WTC11 (cell line): ENCODE measurements around the gene SUPT5H. TPM values are rescaled to one million over a fixed set of nuclear protein-coding genes. Genes with fewer than 3 reads are reported as not detected.

Experiments
- ATAC-seq: fragments of 200-7000 bp; cut with Tn5 transposase; 2 replicates; pipeline ENCODE4 v1.10.0; 2021; ENCODE audit warnings: mild to moderate bottlenecking, moderate library complexity
- CTCF ChIA-PET: fragments of 300-600 bp; sonication (Branson Sonifier 250); formaldehyde crosslinking; loops from one replicate; lab custom pipeline; 2021; ENCODE audit warnings: antibody characterized with exemption; lab: Charles Lee
- POLR2A ChIA-PET: fragments of 350-600 bp; sonication (Branson Sonifier 250); formaldehyde crosslinking; loops from one replicate; lab custom pipeline; 2021; ENCODE audit warnings: antibody characterized with exemption; lab: Charles Lee
- DNase-seq: peaks from one replicate; pipeline ENCODE4 v3.0.0; 2021; ENCODE audit warnings: low spot score
- H3K27ac Mint-ChIP-seq: 2 replicates; pipeline ENCODE4 v1.8.0; 2021; ENCODE audit warnings: mixed read lengths
- H3K27me3 Mint-ChIP-seq: 2 replicates; pipeline ENCODE4 v1.8.0; 2021; ENCODE audit warnings: low read depth, mild to moderate bottlenecking, moderate library complexity, mixed read lengths
- H3K36me3 Mint-ChIP-seq: 2 replicates; pipeline ENCODE4 v1.8.0; 2021; ENCODE audit warnings: mixed read lengths
- H3K4me1 Mint-ChIP-seq: 2 replicates; pipeline ENCODE4 v1.8.0; 2022; ENCODE audit warnings: mixed read lengths
- H3K4me3 Mint-ChIP-seq: 2 replicates; pipeline ENCODE4 v1.8.0; 2021; ENCODE audit warnings: mild to moderate bottlenecking, moderate library complexity, mixed read lengths
- H3K9me3 Mint-ChIP-seq: 2 replicates; pipeline ENCODE4 v1.8.0; 2021; ENCODE audit warnings: mixed read lengths
- AFF4 ChIP-seq: sonication (generic); formaldehyde crosslinking; IDR thresholded peaks from 2 replicates; pipeline ENCODE4 v1.8.1; 2023; ENCODE audit warnings: mild to moderate bottlenecking, missing genetic modification reagents, borderline replicate concordance
- ATF6 ChIP-seq: sonication (generic); formaldehyde crosslinking; IDR thresholded peaks from 2 replicates; pipeline ENCODE4 v1.8.1; 2023; ENCODE audit warnings: mild to moderate bottlenecking, missing genetic modification reagents
- CBFB ChIP-seq: sonication (generic); formaldehyde crosslinking; IDR thresholded peaks from 2 replicates; pipeline ENCODE4 v1.8.1; 2022; ENCODE audit warnings: mild to moderate bottlenecking, low read depth, missing genetic modification reagents
- ESRRA ChIP-seq: sonication (generic); formaldehyde crosslinking; IDR thresholded peaks from 2 replicates; pipeline ENCODE4 v1.8.1; 2022; ENCODE audit warnings: mild to moderate bottlenecking, missing genetic modification reagents, borderline replicate concordance
- ETV6 ChIP-seq: sonication (generic); formaldehyde crosslinking; IDR thresholded peaks from 2 replicates; pipeline ENCODE4 v1.8.1; 2022; ENCODE audit warnings: mild to moderate bottlenecking, missing genetic modification reagents
- FOXK1 ChIP-seq: sonication (generic); formaldehyde crosslinking; IDR thresholded peaks from 2 replicates; pipeline ENCODE4 v1.8.0; 2022; ENCODE audit warnings: mild to moderate bottlenecking, moderate library complexity, missing genetic modification reagents
- FOXP1 ChIP-seq: sonication (generic); formaldehyde crosslinking; IDR thresholded peaks from 2 replicates; pipeline ENCODE4 v1.8.0; 2022; ENCODE audit warnings: missing genetic modification reagents, mild to moderate bottlenecking, moderate library complexity, borderline replicate concordance
- IRF2 ChIP-seq: sonication (generic); formaldehyde crosslinking; IDR thresholded peaks from 2 replicates; pipeline ENCODE4 v1.8.0; 2022; ENCODE audit warnings: low read depth, missing genetic modification reagents, borderline replicate concordance
- JUN ChIP-seq: sonication (generic); formaldehyde crosslinking; IDR thresholded peaks from 2 replicates; pipeline ENCODE4 v1.8.0; 2023; ENCODE audit warnings: mild to moderate bottlenecking, missing genetic modification reagents
- MAX ChIP-seq: sonication (generic); formaldehyde crosslinking; IDR thresholded peaks from 2 replicates; pipeline ENCODE4 v1.8.0; 2022; ENCODE audit warnings: mild to moderate bottlenecking, missing genetic modification reagents
- MYBL2 ChIP-seq: sonication (generic); formaldehyde crosslinking; IDR thresholded peaks from 2 replicates; pipeline ENCODE4 v1.8.1; 2023; ENCODE audit warnings: mild to moderate bottlenecking, moderate library complexity, missing genetic modification reagents
- TCF7 ChIP-seq: sonication (generic); formaldehyde crosslinking; IDR thresholded peaks from 2 replicates; pipeline ENCODE4 v1.8.0; 2022; ENCODE audit warnings: mild to moderate bottlenecking, low read depth, missing genetic modification reagents, moderate library complexity
- TP53 ChIP-seq: sonication (generic); formaldehyde crosslinking; IDR thresholded peaks from 2 replicates; pipeline ENCODE4 v1.8.1; 2023; ENCODE audit warnings: mild to moderate bottlenecking, missing genetic modification reagents
- USF2 ChIP-seq: sonication (generic); formaldehyde crosslinking; IDR thresholded peaks from 2 replicates; pipeline ENCODE4 v1.8.1; 2023; ENCODE audit warnings: mild to moderate bottlenecking, missing genetic modification reagents, moderate library complexity
- ZNF263 ChIP-seq: sonication (generic); formaldehyde crosslinking; IDR thresholded peaks from 2 replicates; pipeline ENCODE4 v1.8.1; 2022; ENCODE audit warnings: low read depth, mild to moderate bottlenecking, moderate library complexity, missing genetic modification reagents
- ZNF317 ChIP-seq: sonication (generic); formaldehyde crosslinking; IDR thresholded peaks from 2 replicates; pipeline ENCODE4 v1.8.1; 2023; ENCODE audit warnings: low read depth, mild to moderate bottlenecking, moderate library complexity, missing genetic modification reagents, borderline replicate concordance
- ZNF512 ChIP-seq: sonication (generic); formaldehyde crosslinking; IDR thresholded peaks from 2 replicates; pipeline ENCODE4 v1.8.1; 2022; ENCODE audit warnings: missing genetic modification reagents, borderline replicate concordance
- total RNA-seq: library from RNA; stranded (reverse); gene quantifications from 3 replicates; pipeline ENCODE4 v1.2.3, GENCODE V29; 2021

Gene SUPT5H
- total RNA-seq, 1 experiment from 2014 or later, result 135 TPM

- no peak for TF ChIP-seq AFF4 (CRISPR knock-in tag)
- TF ChIP-seq JUN (CRISPR knock-in tag), result no peak
- TF ChIP-seq IRF2 (CRISPR knock-in tag), result no peak
- TF ChIP-seq ZNF512 (CRISPR knock-in tag), result no peak
- no peak for TF ChIP-seq CBFB (CRISPR knock-in tag)
- TF ChIP-seq ETV6 (CRISPR knock-in tag), result no peak
- TF ChIP-seq FOXK1, result no peak
- no peak for TF ChIP-seq USF2 (CRISPR knock-in tag)
- TF ChIP-seq ESRRA (CRISPR knock-in tag), result no peak
Measured at GRCh38 chr19:39416152-39417120, 28.9 kb upstream of the SUPT5H start (continued).

GRCh38 chr19:39417463-39418181 lies 27.8 kb upstream of the SUPT5H start:
- ChIA-PET CTCF (interaction anchor here (0.7 kb wide), 1 partner anchor 57 kb away, joined by 3 read pairs; no protein-coding TSS in a partner anchor), POLR2A (no interaction called here)
- DNase-seq, result no peak
- no peak for ATAC-seq
- no peaks in the 10 kb centered on the region for H3K27me3 Mint-ChIP-seq
- peak overlapping the region; percentile 91; the same call in 1 of the 2 replicates for H3K27ac Mint-ChIP-seq
- peaks cover 18% of the 10 kb centered on the region for H3K4me1 Mint-ChIP-seq
- no peak overlapping the region for H3K4me3 Mint-ChIP-seq
- H3K9me3 Mint-ChIP-seq, result no peaks in the 10 kb centered on the region
- no peak for TF ChIP-seq TP53 (CRISPR knock-in tag)
- TF ChIP-seq ZNF263 (CRISPR knock-in tag), result no peak
- TF ChIP-seq ZNF317 (CRISPR knock-in tag), result no peak
- TF ChIP-seq MAX (CRISPR knock-in tag), result no peak
- peaks cover 23% of the 10 kb centered on the region for H3K36me3 Mint-ChIP-seq

- Mint-ChIP-seq H3K27ac (peak overlapping the region; percentile 53; the same call in 1 of the 2 replicates), H3K27me3 (no peaks in the 10 kb centered on the region), H3K4me1 (peaks cover 15% of the 10 kb centered on the region), H3K4me3 (no peak overlapping the region), H3K36me3 (peaks cover 33% of the 10 kb centered on the region), H3K9me3 (no peaks in the 10 kb centered on the region)
- DNase-seq, result no peak
- ChIA-PET POLR2A (interaction anchor here (0.7 to 2.1 kb wide), 4 partner anchors 10 to 29 kb away, joined by 3 to 9 read pairs (median 4); partner anchors contain the start of gene RPS16), CTCF (interaction anchor here (0.8 kb wide), 1 partner anchor 17 kb away, joined by 3 read pairs; no protein-coding TSS in a partner anchor)
- ATAC-seq, result no peak
- TF ChIP-seq MYBL2 (CRISPR knock-in tag) (no peak), MAX (CRISPR knock-in tag) (no peak), FOXP1 (CRISPR knock-in tag) (no peak), ATF6 (CRISPR knock-in tag) (no peak), TCF7 (no peak)
Measured at GRCh38 chr19:39419003-39419402, 26.4 kb upstream of the SUPT5H start.
